GM18505 (cell line): ENCODE data around the gene MYH14.

Source experiments
- ATAC-seq: cut with Tn5 transposase; IDR thresholded peaks from one replicate; pipeline ENCODE4 v1.9.1; 2021; ENCODE audit not compliant: unreplicated experiment
- POLR2A ChIP-seq: IDR thresholded peaks from 4 replicates; pipeline ENCODE4 v1.6.1; 2011; ENCODE audit warnings: borderline replicate concordance; ENCODE audit not compliant: insufficient read depth, insufficient read length; ENCODE audit errors: extremely low read depth

The MYH14 gene

DNA sequence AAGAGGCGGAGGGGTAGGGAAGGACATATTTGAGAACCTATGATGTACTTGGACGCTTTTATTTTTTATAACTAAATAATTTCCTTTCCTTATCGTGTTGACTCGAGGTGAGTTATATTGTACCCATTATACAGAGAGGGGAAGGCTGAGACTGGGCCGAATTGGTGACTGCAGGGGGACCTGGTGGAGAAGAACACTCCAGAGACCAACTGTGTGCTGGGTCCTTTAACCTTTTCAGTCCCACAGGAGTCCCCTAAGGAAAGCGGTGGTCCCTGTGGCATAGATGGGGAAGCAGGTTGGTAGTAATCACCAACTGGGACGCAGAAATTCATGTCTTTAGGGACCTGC, 633 bp downstream of the MYH14 start:
- no peak for TF ChIP-seq POLR2A

GRCh38 chr19:50204811-50205675, 1.6 kb downstream of the MYH14 start:
- no peak for ATAC-seq
- no peak for TF ChIP-seq POLR2A

More for the DNA sequence above, 633 bp downstream of the MYH14 start:
- ATAC-seq = no peak

DNA sequence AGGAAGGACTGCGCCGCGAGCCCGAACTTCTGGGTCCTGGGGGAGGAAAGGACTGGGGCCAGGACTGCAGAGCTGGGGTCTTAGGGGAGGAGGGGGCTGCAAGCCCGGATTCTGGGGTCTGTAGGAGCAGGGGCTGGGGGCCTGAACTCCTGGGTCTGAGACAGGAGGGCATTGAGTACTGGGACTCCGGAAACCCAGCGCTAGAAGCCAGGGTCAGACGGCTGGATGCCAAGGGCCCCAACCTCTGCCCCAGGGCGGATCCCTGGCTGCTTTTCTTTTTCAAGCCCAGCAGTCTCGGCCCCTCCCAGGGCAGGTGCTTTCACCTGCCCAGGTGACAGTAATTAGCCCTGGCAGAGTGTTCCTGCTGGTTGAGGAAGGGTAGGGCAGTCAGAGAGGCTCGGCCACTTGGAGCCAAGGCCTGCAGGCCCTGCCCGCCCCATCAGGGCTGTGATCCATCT, 2.3 kb downstream of the MYH14 start:
- TF ChIP-seq POLR2A = no peak
- no peak for ATAC-seq

- TF ChIP-seq POLR2A = no peak
- no peak for ATAC-seq
These were observed 2.8 kb downstream of the MYH14 start for GRCh38 chr19:50206191-50206590.

- no peak for ATAC-seq
- no peak for TF ChIP-seq POLR2A
These were observed 4.3 kb downstream of the MYH14 start for GRCh38 chr19:50207730-50208129.

DNA sequence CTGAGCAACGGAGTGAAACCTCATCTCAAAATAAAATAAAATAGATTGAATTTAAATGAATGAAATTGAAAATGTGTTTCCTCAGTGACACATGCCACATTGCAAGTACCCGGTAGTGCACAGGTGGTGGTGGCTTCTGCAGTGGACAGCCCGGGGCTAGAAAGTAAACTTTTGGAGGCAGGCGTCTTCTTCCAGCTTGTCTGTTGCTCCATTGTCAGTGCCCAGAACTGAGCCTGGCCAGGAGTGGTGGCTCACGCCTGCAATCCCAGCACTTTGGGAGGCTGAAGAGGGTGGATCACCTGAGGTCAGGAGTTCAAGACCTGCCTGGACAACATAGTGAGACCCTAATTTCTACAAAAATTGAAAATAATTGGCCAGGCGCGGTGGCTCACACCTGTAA, 5.7 kb downstream of the MYH14 start:
- ATAC-seq = no peak
- no peak for TF ChIP-seq POLR2A

DNA sequence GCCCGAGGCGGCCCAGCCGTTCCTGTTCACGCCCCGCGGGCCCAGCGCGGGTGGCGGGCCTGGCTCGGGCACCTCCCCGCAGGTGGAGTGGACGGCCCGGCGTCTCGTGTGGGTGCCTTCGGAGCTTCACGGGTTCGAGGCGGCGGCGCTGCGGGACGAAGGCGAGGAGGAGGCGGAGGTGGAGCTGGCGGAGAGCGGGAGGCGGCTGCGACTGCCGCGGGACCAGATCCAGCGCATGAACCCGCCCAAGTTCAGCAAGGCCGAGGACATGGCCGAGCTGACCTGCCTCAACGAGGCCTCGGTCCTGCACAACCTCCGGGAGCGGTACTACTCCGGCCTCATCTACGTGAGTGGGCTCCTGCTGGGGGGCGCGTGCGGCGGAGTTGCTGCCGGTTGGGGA, 7.0 kb downstream of the MYH14 start:
- no peak for TF ChIP-seq POLR2A
- ATAC-seq = no peak

GRCh38 chr19:50213925-50214324, 10.5 kb downstream of the MYH14 start:
- no peak for ATAC-seq
- TF ChIP-seq POLR2A = no peak

DNA sequence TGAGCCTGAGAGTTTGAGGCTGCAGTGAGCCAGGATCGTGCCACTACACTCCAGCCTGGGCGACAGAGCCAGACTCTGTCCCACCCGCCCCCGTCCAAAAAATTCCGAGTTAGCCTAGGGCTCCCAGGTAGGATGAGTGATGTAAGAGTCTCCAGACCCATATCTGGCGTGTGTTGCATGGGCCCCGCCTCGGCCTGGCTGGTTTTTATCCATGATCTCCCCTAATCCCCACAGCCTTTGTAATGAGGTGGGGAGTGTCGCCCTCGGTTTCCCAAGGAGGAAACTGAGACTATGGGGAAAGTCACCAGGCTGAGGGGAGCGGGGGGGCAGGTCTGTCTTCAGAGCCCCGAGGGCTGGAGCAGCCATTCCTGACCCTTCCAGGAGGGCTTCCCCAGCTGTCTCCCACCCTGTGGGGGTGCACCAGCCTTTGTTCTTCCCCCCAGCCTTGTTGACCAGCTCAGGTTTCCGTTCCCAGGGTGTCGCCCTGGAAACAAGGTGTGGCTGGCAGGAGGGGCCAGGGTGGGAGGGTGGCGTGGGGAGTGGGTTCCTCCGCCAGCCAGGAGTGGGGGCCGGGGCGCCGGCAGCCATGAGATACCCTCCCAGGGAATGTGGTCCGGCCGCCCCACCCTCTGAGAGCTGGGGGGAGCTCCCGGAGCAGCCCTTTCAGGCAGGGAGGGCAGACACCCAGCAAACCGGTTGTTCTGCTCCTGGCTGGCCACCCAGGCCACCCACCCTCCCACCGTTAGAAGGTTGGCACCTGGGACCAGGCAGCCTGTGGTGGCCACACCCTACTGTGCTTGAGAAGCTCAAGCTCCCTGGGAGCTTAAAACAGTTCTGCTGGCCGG, 11.5 kb downstream of the MYH14 start:
- ATAC-seq = no peak

DNA sequence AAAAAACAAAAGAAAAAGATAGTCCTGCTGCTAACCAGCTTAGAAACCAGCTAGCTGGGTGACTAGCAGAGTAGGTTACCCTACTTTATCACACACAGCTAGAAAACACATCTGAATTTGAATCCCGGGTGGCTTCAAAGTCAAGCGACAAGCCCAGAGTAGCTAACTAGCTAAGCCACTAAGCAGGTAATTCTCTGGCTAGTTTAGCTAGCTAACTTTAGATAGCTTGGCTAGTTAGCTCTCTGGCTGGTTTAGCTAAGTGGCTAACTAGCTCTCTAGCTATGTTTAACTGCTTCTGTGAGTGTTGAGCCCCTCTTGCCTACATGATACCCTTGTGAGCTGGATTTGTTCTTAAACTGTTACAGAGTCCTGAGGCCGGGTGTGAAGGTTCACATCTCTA, 12.4 kb downstream of the MYH14 start:
- ATAC-seq = no peak
- TF ChIP-seq POLR2A = no peak

More for the DNA sequence above, 11.5 kb downstream of the MYH14 start:
- no peak for TF ChIP-seq POLR2A

- no peak for TF ChIP-seq POLR2A
- ATAC-seq = no peak
These were observed 17.7 kb downstream of the MYH14 start for GRCh38 chr19:50221087-50221486.

DNA sequence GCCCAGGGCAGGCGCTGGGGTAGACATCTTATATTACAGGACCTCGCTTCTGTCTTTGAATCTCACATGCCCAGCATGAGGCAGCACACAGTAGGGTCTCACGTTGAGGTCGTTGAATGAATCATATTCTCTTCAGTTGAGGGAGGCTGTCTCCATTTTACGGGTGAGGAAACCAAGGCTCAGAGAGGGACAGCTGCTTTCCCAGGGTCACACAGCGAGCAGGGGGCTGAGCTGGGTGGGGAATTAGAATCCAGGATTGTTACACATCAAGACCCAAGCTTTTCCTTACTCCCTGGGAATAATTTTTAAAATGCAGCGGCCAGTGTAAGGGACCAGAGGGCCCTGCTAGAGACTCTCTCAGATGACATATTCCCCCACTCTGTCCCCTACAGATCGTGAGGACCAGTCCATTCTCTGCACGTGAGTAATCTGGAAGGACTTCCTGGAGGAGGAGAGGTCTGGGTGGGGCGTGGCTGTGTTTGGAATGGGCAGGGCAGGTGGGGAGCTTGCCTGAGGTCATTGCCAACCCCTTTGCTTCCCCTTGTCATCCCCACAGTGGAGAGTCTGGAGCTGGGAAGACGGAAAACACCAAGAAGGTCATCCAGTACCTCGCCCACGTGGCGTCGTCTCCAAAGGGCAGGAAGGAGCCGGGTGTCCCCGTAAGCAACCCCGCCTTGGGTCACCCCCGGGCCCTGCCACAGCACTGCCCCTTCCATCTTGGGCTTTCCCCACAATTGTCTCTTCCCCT, 19.4 kb downstream of the MYH14 start:
- TF ChIP-seq POLR2A = no peak

GRCh38 chr19:50223439-50223716, 20.0 kb downstream of the MYH14 start:
- TF ChIP-seq POLR2A = no peak
- ATAC-seq = no peak

More for the DNA sequence above, 19.4 kb downstream of the MYH14 start:
- ATAC-seq = no peak
